H9 (cell line): ENCODE measurements around the gene NLN. TPM values are rescaled to one million over a fixed set of nuclear protein-coding genes. Genes with fewer than 3 reads are reported as not detected.

Experiments used
- DNase-seq: peaks from one replicate; pipeline ENCODE4 v3.0.0-alpha.2; 2017
- H2AFZ ChIP-seq: one replicate; pipeline ENCODE4 v1.6.1; 2013; ENCODE audit warnings: mild to moderate bottlenecking, low read length, control low read depth, moderate library complexity
- H2AK5ac ChIP-seq: 2 replicates; pipeline ENCODE4 v1.6.1; 2013; ENCODE audit warnings: low read length, control low read depth, mixed read lengths; ENCODE audit not compliant: insufficient read length
- H2BK120ac ChIP-seq: one replicate; pipeline ENCODE4 v1.6.1; 2013; ENCODE audit warnings: low read depth, mild to moderate bottlenecking, low read length, control low read depth, inconsistent platforms; ENCODE audit not compliant: poor library complexity, severe bottlenecking
- H2BK12ac ChIP-seq: 2 replicates; pipeline ENCODE4 v1.6.1; 2013; ENCODE audit warnings: low read length, control low read depth, mixed read lengths, low read depth; ENCODE audit not compliant: insufficient read length
- H2BK15ac ChIP-seq: 2 replicates; pipeline ENCODE4 v1.6.1; 2013; ENCODE audit warnings: low read depth, low read length, control low read depth
- H2BK20ac ChIP-seq: one replicate; pipeline ENCODE4 v1.6.1; 2013; ENCODE audit warnings: low read depth, mild to moderate bottlenecking, low read length, control low read depth, inconsistent platforms; ENCODE audit not compliant: poor library complexity, severe bottlenecking
- H2BK5ac ChIP-seq: 2 replicates; pipeline ENCODE4 v1.6.1; 2013; ENCODE audit warnings: low read length, control low read depth, mixed read lengths; ENCODE audit not compliant: insufficient read length
- H3K14ac ChIP-seq: 2 replicates; pipeline ENCODE4 v1.6.1; 2013; ENCODE audit warnings: low read length, control low read depth; ENCODE audit not compliant: insufficient read depth
- H3K18ac ChIP-seq: 2 replicates; pipeline ENCODE4 v1.6.1; 2013; ENCODE audit warnings: low read depth, mild to moderate bottlenecking, mixed read lengths, low read length, control low read depth; ENCODE audit not compliant: insufficient read length
- H3K23ac ChIP-seq: 2 replicates; pipeline ENCODE4 v1.6.1; 2013; ENCODE audit warnings: low read length, control low read depth, mixed read lengths, low read depth; ENCODE audit not compliant: insufficient read length
- H3K23me2 ChIP-seq: 2 replicates; pipeline ENCODE4 v1.6.1; 2013; ENCODE audit warnings: low read depth, mild to moderate bottlenecking, mixed read lengths, low read length, control low read depth; ENCODE audit not compliant: insufficient read length, poor library complexity, severe bottlenecking
- H3K27ac ChIP-seq: 2 replicates; pipeline ENCODE4 v1.5.1; 2013; ENCODE audit warnings: low read length, control low read depth, mixed read lengths, low read depth; ENCODE audit not compliant: insufficient read length
- H3K27me3 ChIP-seq: 2 replicates; pipeline ENCODE4 v1.6.1; 2013; ENCODE audit warnings: low read length, control low read depth, inconsistent platforms; ENCODE audit not compliant: insufficient read depth
- H3K4ac ChIP-seq: 2 replicates; pipeline ENCODE4 v1.6.1; 2013; ENCODE audit warnings: low read depth, mild to moderate bottlenecking, control low read depth, inconsistent platforms, low read length, moderate library complexity
- H3K4me1 ChIP-seq: 2 replicates; pipeline ENCODE4 v1.6.1; 2013; ENCODE audit warnings: low read length, control low read depth, inconsistent platforms; ENCODE audit not compliant: insufficient read depth
- H3K4me2 ChIP-seq: 2 replicates; pipeline ENCODE4 v1.6.1; 2013; ENCODE audit warnings: low read length, control low read depth, mixed read lengths; ENCODE audit not compliant: insufficient read length, insufficient read depth
- H3K56ac ChIP-seq: 2 replicates; pipeline ENCODE4 v1.6.1; 2013; ENCODE audit warnings: low read depth, mild to moderate bottlenecking, mixed read lengths, low read length, control low read depth; ENCODE audit not compliant: insufficient read length
- H3K79me1 ChIP-seq: 2 replicates; pipeline ENCODE4 v1.6.1; 2013; ENCODE audit warnings: low read depth, mild to moderate bottlenecking, moderate library complexity, low read length, control low read depth, inconsistent platforms; ENCODE audit not compliant: insufficient read depth, poor library complexity, severe bottlenecking
- H3K79me2 ChIP-seq: 2 replicates; pipeline ENCODE4 v1.6.1; 2013; ENCODE audit warnings: low read length, control low read depth, inconsistent platforms; ENCODE audit not compliant: insufficient read depth
- H3K9ac ChIP-seq: 2 replicates; pipeline ENCODE4 v1.6.1; 2013; ENCODE audit warnings: low read length, control low read depth, mixed read lengths; ENCODE audit not compliant: insufficient read length; ENCODE audit errors: extremely low read depth
- H3K9me3 ChIP-seq: one replicate; pipeline ENCODE4 v1.6.1; 2013; ENCODE audit warnings: low read depth, low read length, inconsistent platforms; ENCODE audit not compliant: control insufficient read depth
- H3T11ph ChIP-seq: one replicate; pipeline ENCODE4 v1.6.1; 2013; ENCODE audit warnings: mild to moderate bottlenecking, low read length, control low read depth, inconsistent platforms
- H4K20me1 ChIP-seq: one replicate; pipeline ENCODE4 v1.6.1; 2013; ENCODE audit not compliant: control insufficient read depth, insufficient read length, insufficient read depth
- H4K5ac ChIP-seq: 2 replicates; pipeline ENCODE4 v1.6.1; 2013; ENCODE audit warnings: low read depth, mild to moderate bottlenecking, mixed read lengths, low read length, control low read depth; ENCODE audit not compliant: insufficient read length
- H4K8ac ChIP-seq: replicated peaks from 2 replicates; pipeline ENCODE4 v1.6.1; 2013; ENCODE audit warnings: low read length, control low read depth, mixed read lengths, low read depth; ENCODE audit not compliant: insufficient read length
- H4K91ac ChIP-seq: 2 replicates; pipeline ENCODE4 v1.6.1; 2013; ENCODE audit warnings: low read depth, mild to moderate bottlenecking, moderate library complexity, mixed read lengths, low read length, control low read depth; ENCODE audit not compliant: insufficient read length
- H3K27ac Mint-ChIP-seq, 3 experiments: 2 replicates in 2 of 3; 3 replicates in 1 of 3; pipeline ENCODE4 v1.8.0; 2020 to 2021; ENCODE audit warnings: mixed read lengths in 3 of 3, mild to moderate bottlenecking in 1 of 3, moderate library complexity in 1 of 3
- H3K27me3 Mint-ChIP-seq: 2 replicates; pipeline ENCODE4 v1.8.0; 2021; ENCODE audit warnings: low read depth, mild to moderate bottlenecking, moderate library complexity, mixed read lengths
- H3K36me3 Mint-ChIP-seq, 3 experiments: 2 replicates in 2 of 3; 3 replicates in 1 of 3; pipeline ENCODE4 v1.8.0; 2020 to 2021; ENCODE audit warnings: low read depth in 3 of 3, mixed read lengths in 3 of 3; ENCODE audit not compliant: insufficient read depth in 1 of 3
- H3K4me1 Mint-ChIP-seq, 2 experiments: 2 replicates each; pipeline ENCODE4 v1.8.0; 2020; ENCODE audit warnings: mixed read lengths in 2 of 2
- H3K4me3 Mint-ChIP-seq, 2 experiments: 2 replicates in 1 of 2; 3 replicates in 1 of 2; pipeline ENCODE4 v1.8.0; 2020 to 2021; ENCODE audit warnings: mild to moderate bottlenecking in 2 of 2, mixed read lengths in 2 of 2, moderate library complexity in 1 of 2
- H3K9me3 Mint-ChIP-seq, 2 experiments: 2 replicates in 1 of 2; 3 replicates in 1 of 2; pipeline ENCODE4 v1.8.0; 2020; ENCODE audit warnings: mild to moderate bottlenecking in 2 of 2, mixed read lengths in 2 of 2, moderate library complexity in 1 of 2
- WGBS: extraction: QIAGEN DNeasy Blood & Tissue Kit; methylation state at CpG from one replicate; pipeline ENCODE4 v1.1.7; 2013; ENCODE audit warnings: missing lambda C conversion rate, low lambda C conversion rate, mixed read lengths; ENCODE audit not compliant: insufficient read length; ENCODE audit errors: extremely low coverage; 5-methylcytosine and 5-hydroxymethylcytosine counted together
- total RNA-seq: library from RNA; stranded (reverse); gene quantifications from 2 replicates; pipeline ENCODE4 v1.2.1, GENCODE V29; 2021
- TF ChIP-seq, protein P1 (sequence below): fragments of 200-600 bp; sonication (generic); conservative IDR thresholded peaks from 3 replicates; pipeline ENCODE4 v1.8.0; 2021; ENCODE audit warnings: antibody characterized with exemption, mild to moderate bottlenecking

NLN gene
- total RNA-seq, 1 experiment from 2014 or later = 137 TPM

DNA sequence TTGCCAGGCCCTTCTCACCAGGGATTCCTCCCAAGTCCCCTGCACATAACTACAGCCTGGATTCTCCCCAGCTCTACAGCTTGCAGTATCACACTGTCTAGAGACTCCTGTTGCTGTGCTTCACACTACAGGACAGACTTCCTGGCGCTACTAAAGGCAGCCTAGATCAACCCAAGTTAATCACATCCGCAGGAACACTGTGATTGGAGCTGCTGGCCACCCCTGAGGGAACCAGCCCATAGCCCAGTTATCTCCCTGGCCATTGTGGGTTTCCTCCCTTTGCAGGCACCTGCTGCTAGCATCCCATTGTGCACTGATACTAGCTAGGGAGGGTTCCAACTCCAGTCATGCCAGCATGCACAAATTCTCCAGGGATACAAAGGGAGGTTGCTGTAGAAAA is 53.5 kb downstream of the NLN start:
- DNase-seq = no peak
- no peak overlapping the region for H3K4ac ChIP-seq
- H2BK12ac ChIP-seq = no peak overlapping the region
- no peak overlapping the region for H2BK5ac ChIP-seq
- H3K14ac ChIP-seq = no peak overlapping the region
- H4K20me1 ChIP-seq = no peaks in the 10 kb centered on the region
- no peak overlapping the region for H3K23ac ChIP-seq
- TF ChIP-seq, protein P1, sequence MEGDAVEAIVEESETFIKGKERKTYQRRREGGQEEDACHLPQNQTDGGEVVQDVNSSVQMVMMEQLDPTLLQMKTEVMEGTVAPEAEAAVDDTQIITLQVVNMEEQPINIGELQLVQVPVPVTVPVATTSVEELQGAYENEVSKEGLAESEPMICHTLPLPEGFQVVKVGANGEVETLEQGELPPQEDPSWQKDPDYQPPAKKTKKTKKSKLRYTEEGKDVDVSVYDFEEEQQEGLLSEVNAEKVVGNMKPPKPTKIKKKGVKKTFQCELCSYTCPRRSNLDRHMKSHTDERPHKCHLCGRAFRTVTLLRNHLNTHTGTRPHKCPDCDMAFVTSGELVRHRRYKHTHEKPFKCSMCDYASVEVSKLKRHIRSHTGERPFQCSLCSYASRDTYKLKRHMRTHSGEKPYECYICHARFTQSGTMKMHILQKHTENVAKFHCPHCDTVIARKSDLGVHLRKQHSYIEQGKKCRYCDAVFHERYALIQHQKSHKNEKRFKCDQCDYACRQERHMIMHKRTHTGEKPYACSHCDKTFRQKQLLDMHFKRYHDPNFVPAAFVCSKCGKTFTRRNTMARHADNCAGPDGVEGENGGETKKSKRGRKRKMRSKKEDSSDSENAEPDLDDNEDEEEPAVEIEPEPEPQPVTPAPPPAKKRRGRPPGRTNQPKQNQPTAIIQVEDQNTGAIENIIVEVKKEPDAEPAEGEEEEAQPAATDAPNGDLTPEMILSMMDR = no peak
- no peak overlapping the region for H2AK5ac ChIP-seq
- peaks cover 18 to 41% (median 39%) of the 10 kb centered on the region in 3 experiments; a peak in 6 of 7 replicates for H3K36me3 Mint-ChIP-seq
- WGBS = no CpG with 5 or more reads among the region's 2 CpGs
- H3K4me3 Mint-ChIP-seq = no peak overlapping the region
- H3K27ac ChIP-seq = no peak overlapping the region
- H3T11ph ChIP-seq = no peak overlapping the region
- no peaks in the 10 kb centered on the region for H3K79me2 ChIP-seq
- no peak overlapping the region for H3K4me2 ChIP-seq
- no peak overlapping the region for H4K8ac ChIP-seq
- H3K79me1 ChIP-seq = no peaks in the 10 kb centered on the region
- H4K91ac ChIP-seq = no peak overlapping the region
- no peaks in the 10 kb centered on the region for H3K4me1 Mint-ChIP-seq
- H3K9me3 ChIP-seq = no peaks in the 10 kb centered on the region
- H3K56ac ChIP-seq = no peak overlapping the region
- H3K18ac ChIP-seq = no peak overlapping the region
- no peaks in the 10 kb centered on the region for H3K23me2 ChIP-seq
- no peak overlapping the region for H2BK20ac ChIP-seq
- H3K27ac Mint-ChIP-seq = no peak overlapping the region
- no peak overlapping the region for H2AFZ ChIP-seq
- H4K5ac ChIP-seq = no peak overlapping the region
- no peaks in the 10 kb centered on the region for H3K27me3 Mint-ChIP-seq
- H2BK15ac ChIP-seq = no peak overlapping the region
- H3K9me3 Mint-ChIP-seq = no peaks in the 10 kb centered on the region
- no peaks in the 10 kb centered on the region for H3K4me1 ChIP-seq
- H2BK120ac ChIP-seq = no peak overlapping the region
- no peak overlapping the region for H3K9ac ChIP-seq
- H3K27me3 ChIP-seq = no peaks in the 10 kb centered on the region
